HG03066 (cell line): ENCODE results near the gene SIL1.

Source experiments
- ATAC-seq: cut with Tn5 transposase; IDR thresholded peaks from one replicate; pipeline ENCODE4 v1.9.1; 2021; ENCODE audit warnings: low read depth; ENCODE audit not compliant: unreplicated experiment

Gene SIL1

GRCh38 chr5:139147483-139148087 is 50.6 kb downstream of the SIL1 start:
- no peak for ATAC-seq

GRCh38 chr5:139146809-139147482 is 51.2 kb downstream of the SIL1 start:
- no peak for ATAC-seq

- ATAC-seq, result no peak
Measured at GRCh38 chr5:139141446-139142204, 56.5 kb downstream of the SIL1 start.

DNA sequence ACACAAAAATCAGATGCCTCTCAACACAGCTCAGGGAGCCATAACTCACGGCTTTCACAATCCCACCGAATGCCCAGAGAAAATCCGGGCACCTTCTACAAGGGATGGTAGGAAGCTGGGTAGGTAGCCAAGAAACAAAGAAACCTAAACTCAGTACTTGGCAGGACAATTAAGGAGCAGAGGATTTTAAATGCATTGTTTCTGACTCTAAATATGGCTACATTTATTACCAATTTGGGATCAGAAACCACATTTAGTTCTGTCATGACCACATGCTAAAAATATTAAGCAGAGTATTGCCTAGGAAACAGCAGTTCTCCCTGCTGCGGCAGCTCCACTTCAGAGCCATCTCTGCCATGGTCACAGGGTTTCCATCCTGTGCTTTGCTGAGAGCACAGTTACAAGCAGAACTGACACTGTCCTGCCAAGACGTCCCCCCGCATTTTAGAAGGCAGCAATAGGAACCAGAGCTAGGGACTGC is 57.5 kb downstream of the SIL1 start:
- ATAC-seq, result no peak

DNA sequence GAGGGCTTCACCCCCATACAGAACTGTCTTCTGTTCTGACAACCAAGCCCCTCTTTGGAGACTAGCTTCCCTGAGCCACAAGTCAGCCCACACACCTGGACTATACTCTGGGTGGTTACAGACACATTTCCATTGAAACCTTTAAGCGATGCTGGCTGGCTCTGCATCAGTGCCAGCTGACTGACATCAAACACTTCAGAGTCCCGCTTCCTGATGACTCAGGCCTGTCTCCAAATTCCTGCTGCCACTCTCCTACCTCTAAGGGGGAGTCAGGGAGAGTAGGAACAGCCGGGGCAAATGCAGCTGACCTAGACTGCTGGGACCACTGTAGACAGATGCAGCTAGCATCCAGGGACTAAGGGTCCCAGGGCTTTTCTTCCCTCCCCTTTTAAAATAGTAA is 59.4 kb downstream of the SIL1 start:
- no peak for ATAC-seq

- no peak for ATAC-seq
Measured at GRCh38 chr5:139138109-139138508, 60.1 kb downstream of the SIL1 start.

- ATAC-seq, result no peak
Measured at GRCh38 chr5:139137697-139138096, 60.5 kb downstream of the SIL1 start.

DNA sequence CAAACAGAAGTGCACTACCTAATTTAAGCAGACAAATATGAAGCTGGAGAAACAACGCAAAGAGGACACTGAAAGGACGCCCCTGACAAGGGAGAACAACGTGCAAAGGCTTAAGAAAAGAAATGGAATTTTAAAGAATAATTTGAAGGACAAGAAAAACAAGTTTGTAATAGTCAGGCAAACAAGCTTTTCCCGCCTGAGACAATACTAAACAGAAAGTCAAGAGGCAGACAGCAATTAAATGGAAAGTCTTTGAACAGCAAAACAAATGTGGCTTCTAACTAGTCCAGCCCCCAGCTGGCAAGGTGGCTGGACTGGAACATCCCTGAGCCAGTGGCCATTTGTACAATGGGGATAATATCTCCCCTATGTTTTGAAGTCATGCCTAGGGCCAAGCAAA is 63.3 kb downstream of the SIL1 start:
- no peak for ATAC-seq

DNA sequence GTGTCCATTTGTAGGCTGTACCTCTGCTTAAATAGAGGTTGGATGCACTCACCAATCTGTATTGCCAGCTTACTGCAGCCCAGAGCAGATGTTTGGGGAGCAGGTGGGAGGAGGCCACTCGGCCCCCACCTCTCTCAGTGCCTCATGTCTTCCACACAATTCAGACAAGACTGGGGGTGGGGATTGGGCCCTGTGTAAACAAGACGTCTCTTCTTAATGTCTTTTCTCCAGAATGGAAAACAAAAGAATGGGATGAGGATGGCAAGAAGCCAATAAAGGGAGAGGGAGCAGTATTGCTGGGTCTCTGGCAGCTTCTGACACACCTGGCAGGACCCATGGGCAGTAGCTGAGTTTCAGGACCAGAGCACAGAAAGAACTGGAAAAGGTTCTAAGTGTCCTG is 64.9 kb downstream of the SIL1 start:
- no peak for ATAC-seq

DNA sequence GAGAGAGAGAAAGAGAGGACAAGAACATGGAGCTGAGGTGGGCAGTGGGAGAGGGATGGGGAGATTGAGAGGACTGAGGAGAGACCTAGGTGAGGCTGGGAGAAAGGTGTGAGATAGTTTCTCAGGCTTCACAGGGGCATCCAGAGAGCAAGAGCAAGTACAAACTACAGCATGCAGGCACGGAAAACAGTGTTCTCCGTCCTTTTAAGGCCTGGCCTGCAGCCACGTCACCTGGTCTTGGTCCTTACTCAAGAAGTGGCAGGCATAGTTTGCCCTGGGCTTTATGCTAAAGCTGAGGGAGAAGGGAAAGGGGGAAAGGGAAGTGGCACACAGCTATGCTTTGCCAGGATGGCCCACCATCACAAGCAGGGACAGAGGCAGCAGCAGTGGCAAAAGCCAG is 65.7 kb downstream of the SIL1 start:
- no peak for ATAC-seq

- ATAC-seq, result no peak
Measured at GRCh38 chr5:139131921-139132432, 66.2 kb downstream of the SIL1 start.

- ATAC-seq, result no peak
Measured at GRCh38 chr5:139131465-139131864, 66.7 kb downstream of the SIL1 start.

DNA sequence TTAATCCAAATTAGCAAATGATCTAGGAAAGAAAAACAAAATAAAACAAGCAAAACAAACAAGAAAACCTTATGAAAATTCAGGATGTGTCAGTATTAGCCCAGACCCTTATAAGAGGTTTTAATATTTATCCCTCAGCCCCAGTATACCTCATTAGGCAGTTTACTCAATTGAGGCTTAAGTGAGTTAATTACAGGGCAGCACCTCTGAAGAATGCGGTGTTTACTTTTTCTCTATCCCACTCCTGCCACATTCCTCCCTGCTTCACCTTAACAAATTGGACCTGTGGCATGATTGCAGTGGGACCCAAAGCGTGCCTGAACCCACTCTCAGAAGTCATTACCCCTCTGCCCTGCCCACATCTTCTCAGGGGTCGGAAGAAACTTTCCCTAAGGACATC is 67.1 kb downstream of the SIL1 start:
- ATAC-seq, result no peak

- ATAC-seq, result no peak
Measured at GRCh38 chr5:139130214-139130613, 68.0 kb downstream of the SIL1 start.

DNA sequence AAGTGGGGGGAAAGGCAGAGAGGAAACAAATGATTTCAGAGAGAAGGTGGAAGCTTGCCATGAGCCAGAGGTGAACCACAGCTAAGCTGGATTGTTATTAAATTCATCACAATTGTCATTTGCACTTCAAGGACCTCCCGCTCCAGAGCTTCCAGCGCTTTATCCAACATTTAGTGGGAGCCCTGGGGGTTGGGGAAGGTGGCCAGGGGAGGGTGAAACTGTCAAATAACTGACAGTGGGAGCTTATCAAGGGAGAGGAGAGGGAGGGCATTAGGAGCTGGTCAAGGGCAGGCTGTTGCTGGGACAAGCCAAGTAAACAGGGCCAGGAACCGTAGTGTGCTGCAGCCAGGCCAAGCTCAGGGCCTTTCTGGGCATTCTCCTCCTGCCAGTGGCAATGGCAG is 71.5 kb downstream of the SIL1 start:
- ATAC-seq, result no peak

GRCh38 chr5:139125991-139126390 is 72.2 kb downstream of the SIL1 start:
- no peak for ATAC-seq

DNA sequence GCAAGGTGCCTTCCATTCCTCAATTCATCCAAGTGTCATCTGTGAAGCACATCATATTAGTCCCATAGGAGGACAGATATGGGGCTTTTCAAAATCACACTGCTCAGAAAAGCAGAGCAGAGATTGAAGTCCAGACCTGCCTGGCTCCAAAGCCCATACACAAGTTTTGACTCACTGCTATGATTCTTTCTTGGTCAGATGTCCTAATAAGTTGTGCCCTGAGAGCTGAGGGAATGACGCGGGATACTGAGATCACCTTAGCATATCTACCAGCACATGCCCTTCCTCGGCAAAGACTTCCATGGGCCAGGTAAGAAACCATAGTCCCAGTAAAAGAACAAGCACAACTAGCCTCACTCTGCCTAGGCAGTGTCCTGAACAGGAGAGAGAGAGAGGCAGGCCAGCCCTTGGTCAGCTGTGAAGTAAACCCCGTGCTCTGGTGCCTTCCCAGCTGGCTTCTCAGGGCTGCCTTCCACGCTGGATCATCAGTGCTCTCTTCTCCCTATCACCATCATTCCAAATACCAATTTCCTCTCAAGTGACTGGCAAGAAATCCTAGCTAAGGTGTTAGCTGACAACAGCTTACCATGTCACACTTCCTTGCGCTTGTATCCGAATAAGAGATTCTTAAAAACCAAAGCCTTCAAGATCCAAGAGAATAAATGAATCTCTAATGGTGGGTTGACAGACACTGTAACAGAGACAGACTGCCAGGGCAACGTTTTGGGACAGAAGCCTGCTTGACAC is 73.2 kb downstream of the SIL1 start:
- ATAC-seq, result no peak

DNA sequence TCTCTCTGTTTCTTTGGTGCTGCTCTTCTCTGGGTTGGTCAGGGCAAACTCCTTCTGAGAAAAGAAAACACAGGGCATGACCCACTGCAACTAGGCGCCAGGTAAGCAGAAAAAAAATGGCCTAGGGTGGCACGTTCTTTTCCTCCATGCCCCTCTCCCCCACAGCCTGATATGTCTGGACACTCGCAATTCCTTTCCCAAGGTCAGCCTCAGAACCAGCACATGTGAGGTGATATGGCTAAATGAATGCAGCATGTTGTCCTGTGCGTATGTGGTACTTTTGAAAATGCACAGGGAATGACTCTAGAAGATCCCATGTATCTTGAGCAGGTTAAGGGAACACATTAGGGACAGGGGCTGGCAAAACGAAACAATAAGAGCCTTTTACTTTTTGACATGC is 77.0 kb downstream of the SIL1 start:
- ATAC-seq, result no peak

GRCh38 chr5:139120521-139120920 is 77.6 kb downstream of the SIL1 start:
- ATAC-seq, result no peak

DNA sequence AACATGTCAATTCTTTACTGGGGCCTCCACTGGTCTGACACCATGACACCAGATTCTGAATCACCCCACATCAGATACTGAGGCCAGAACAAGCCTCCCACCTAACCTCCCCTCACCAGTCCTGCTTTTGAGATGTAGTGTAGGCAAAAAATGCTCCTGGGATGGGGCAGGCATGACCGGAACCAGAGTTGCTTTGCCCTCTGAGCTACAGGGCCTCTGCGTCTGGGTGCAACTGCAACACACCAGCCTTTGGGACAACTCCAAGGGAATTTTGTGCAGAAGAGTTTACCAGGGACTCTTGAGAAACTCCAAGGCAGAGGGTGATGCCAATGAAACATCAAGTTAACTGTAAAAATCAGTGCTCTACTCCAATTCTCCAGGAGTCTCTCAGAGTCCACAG is 79.4 kb downstream of the SIL1 start:
- ATAC-seq, result no peak

- no peak for ATAC-seq
Measured at GRCh38 chr5:139117342-139117884, 80.8 kb downstream of the SIL1 start.
